Measurements from ENCODE around the gene RPL11. TPM values are rescaled to one million over a fixed set of nuclear protein-coding genes. Genes with fewer than 3 reads are reported as not detected.
A peak's percentile ranks its signal among the peaks of the same experiment; 100 is the strongest.

RPL11 gene
- total and polyA plus RNA-seq, 2 of the 8 experiments (the other 6 are each of a cell fraction or from before 2014, with no cell fraction given), result 1,192 to 1,426 TPM

DNA sequence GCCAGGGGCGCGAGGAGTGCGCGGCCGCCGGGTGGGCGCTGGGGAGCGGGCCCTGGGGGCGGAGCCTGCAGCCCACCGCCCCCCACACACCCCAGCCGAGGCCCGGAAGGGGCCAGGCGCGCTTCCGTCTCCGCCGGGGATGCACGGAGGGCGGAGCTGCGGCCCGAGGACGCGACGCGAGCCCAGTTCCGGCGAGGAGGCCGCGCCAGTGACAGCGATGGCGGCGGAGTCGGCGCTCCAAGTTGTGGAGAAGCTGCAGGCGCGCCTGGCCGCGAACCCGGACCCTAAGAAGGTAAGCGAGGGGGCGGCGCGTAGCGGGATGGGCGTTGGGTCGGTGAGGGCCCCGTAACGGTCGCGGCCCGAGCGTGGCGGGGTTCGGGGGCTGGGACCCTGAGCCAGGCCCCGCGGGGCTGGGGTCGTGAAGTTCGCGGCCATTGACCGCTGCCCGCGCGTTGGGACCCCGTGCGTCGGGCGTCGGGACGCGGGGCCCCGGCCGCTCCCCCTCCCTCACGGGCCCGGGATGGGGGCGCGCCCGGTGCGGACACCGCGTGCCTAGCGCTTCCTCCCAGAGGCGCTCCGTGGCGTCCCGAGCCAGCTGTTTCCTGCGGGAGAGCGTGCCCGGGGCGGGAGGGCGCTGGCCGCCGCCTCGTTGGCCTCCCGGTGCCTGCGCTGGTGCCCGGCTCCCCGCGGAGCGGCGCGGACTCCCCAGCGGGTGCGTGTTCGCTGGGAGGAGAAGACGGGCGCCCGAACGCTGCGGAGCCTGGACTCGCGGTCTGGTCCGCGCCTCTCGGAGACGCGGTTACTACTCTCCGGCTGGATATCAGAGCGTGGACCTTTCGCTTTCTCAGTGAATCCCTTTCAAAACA, 51.9 kb downstream of the RPL11 start, which contains the start of gene ELOA:
ELOA (plus strand) TSS at position 185 of the 866 bp plus-strand sequence; CDS start at position 218, 33 bp downstream.
- peak; percentile 23 to 85 for DNase-seq (ENCODE audit: low read depth in 1 of 2, low spot score in 2 of 2)
- Histone ChIP-seq H3K27me3 (replicated peaks in 1 of 4; ENCODE audit: control insufficient read depth in 3 of 4, extremely low read depth in 1 of 4, insufficient read depth in 3 of 4, low read length in 3 of 4) (no peaks in the 10 kb centered on the region), H3K4me3 (ENCODE audit: extremely low read depth in 1 of 4, insufficient read depth in 2 of 4, low read depth in 3 of 4, low read length in 4 of 4) (peak within 1 kb of the TSS; percentile 79 to 88 (median 84)), H2BK120ac (replicated peaks; ENCODE audit: low read depth, low read length) (no peak within 1 kb of the TSS), H3K4ac (replicated peaks; ENCODE audit: insufficient read length, low read depth, low read length) (peak within 1 kb of the TSS; percentile 76), H3K18ac (ENCODE audit: extremely low read depth, low read length) (peak within 1 kb of the TSS; percentile 93), H3K23me2 (ENCODE audit: low read depth, low read length) (peaks cover 4% of the 10 kb centered on the region; the same call in 1 of the 2 replicates), H3K56ac (replicated peaks; ENCODE audit: insufficient read length, low read depth, low read length) (peak within 1 kb of the TSS; percentile 88), H3K9me3 (ENCODE audit: insufficient read depth in 2 of 2, low read depth in 1 of 2, low read length in 1 of 2) (no peaks in the 10 kb centered on the region), H2BK12ac (ENCODE audit: low read depth, low read length) (no peak within 1 kb of the TSS), H3K4me2 (ENCODE audit: insufficient read depth in 1 of 2, low read depth in 2 of 2, low read length in 2 of 2) (peak within 1 kb of the TSS; percentile 76 to 79), H2BK15ac (ENCODE audit: low read length) (0 out of 2 replicates have a peak within 1 kb of the TSS, but pooled peaks have one; percentile 83), H2BK5ac (ENCODE audit: low read depth, low read length) (no peak within 1 kb of the TSS; the same call in 1 of the 2 replicates), H3K23ac (ENCODE audit: insufficient read length) (no peak within 1 kb of the TSS), H3K79me1 (ENCODE audit: low read depth, low read length) (peaks cover 4% of the 10 kb centered on the region; the same call in 1 of the 2 replicates), H3K79me2 (ENCODE audit: control insufficient read depth in 1 of 2, insufficient read depth in 2 of 2, low read length in 2 of 2) (peaks cover 19 to 49% of the 10 kb centered on the region in 2 experiments), H2AK5ac (ENCODE audit: low read depth, low read length) (no peak within 1 kb of the TSS), H3K4me1 (replicated peaks in 1 of 4; ENCODE audit: control insufficient read depth in 3 of 4, insufficient read depth in 4 of 4, low read length in 3 of 4) (peaks cover 3 to 10% (median 3%) of the 10 kb centered on the region in 4 experiments; a peak in 4 of 7 replicates), H3K9ac (replicated peaks in 1 of 4; ENCODE audit: extremely low read depth in 1 of 4, low read depth in 3 of 4, low read length in 3 of 4) (peak within 1 kb of the TSS; percentile 67 to 81 (median 74)), H3K27ac (ENCODE audit: low read depth, low read length) (peak within 1 kb of the TSS; percentile 61; the same call in 1 of the 2 replicates), H4K5ac (ENCODE audit: insufficient read length, low read depth, low read length) (peak within 1 kb of the TSS; percentile 91), H4K20me1 (replicated peaks in 1 of 2; ENCODE audit: control insufficient read depth in 1 of 2, insufficient read depth in 2 of 2, low read length in 2 of 2) (peaks cover 9 to 12% of the 10 kb centered on the region in 2 experiments), H4K8ac (ENCODE audit: extremely low read depth, insufficient read depth, low read length) (peak within 1 kb of the TSS; percentile 87), H3K36me3 (ENCODE audit: control insufficient read depth in 2 of 4, insufficient read depth in 4 of 4, low read length in 3 of 4) (peaks cover 0 to 6% (median 2%) of the 10 kb centered on the region in 4 experiments; a peak in 3 of 8 replicates), H2AFZ (ENCODE audit: low read length) (peak within 1 kb of the TSS; percentile 13; the same call in 1 of the 2 replicates), H4K91ac (replicated peaks; ENCODE audit: insufficient read length, low read length) (peak within 1 kb of the TSS; percentile 95), H2BK20ac (ENCODE audit: low read length) (no peak within 1 kb of the TSS), H3K14ac (ENCODE audit: insufficient read length) (no peak within 1 kb of the TSS)
- no peak for FAIRE-seq
- ChIA-PET POLR2A (ENCODE audit: partially characterized antibody) (interaction anchor here (0.6 to 13.6 kb wide), 26 partner anchors 9 to 785 kb away, joined by 3 to 190 read pairs (median 5); partner anchors contain the start of genes LYPLA2, RPL11 and SRSF10), CTCF (ENCODE audit: partially characterized antibody) (interaction anchor here (1.0 to 1.2 kb wide), 4 partner anchors 9 to 198 kb away, joined by 3 to 5 read pairs (median 4); partner anchors contain the start of gene RPL11)
- WGBS, 2 experiments (ENCODE audit: extremely low coverage in 1 of 2, insufficient coverage in 1 of 2, insufficient read length in 1 of 2, insufficient replicate concordance in 2 of 2, low coverage in 1 of 2, low lambda C conversion rate in 2 of 2, missing lambda C conversion rate in 1 of 2), result 2% methylated on average over 80 of the region's 119 CpGs; no CpG with 5 or more reads in 1 of the 2 experiments
- TF ChIP-seq SP2 (IDR thresholded peaks at IDR 0.05; ENCODE audit: low read length) (no peak), SIRT6 (IDR thresholded peaks at IDR 0.05; ENCODE audit: low read length) (no peak), EZH2 (IDR thresholded peaks at IDR 0.05; ENCODE audit: low read depth, low read length, severe bottlenecking) (no peak), SIN3A (conservative IDR thresholded peaks at IDR 0.05 in 1 of 2, IDR thresholded peaks at IDR 0.05 in 1 of 2; ENCODE audit: low read depth in 1 of 2, low read length in 2 of 2) (peak in 1 of 2 experiments; percentile 55; a peak in 1 of 4 replicates), TAF1 (IDR thresholded peaks at IDR 0.05; ENCODE audit: low read depth, low read length) (peak; percentile 69; the same call in 1 of the 2 replicates), SAP30 (IDR thresholded peaks at IDR 0.05; ENCODE audit: insufficient read depth, insufficient replicate concordance, low read length) (no peak), POLR2A (IDR thresholded peaks at IDR 0.05; ENCODE audit: control extremely low read depth in 1 of 2, low read depth in 2 of 2, low read length in 2 of 2) (peak; percentile 72 to 74; a peak in 2 of 3 replicates), CREB1 (IDR thresholded peaks at IDR 0.05) (peak; percentile 66; the same call in 1 of the 2 replicates), GABPA (IDR thresholded peaks at IDR 0.05; ENCODE audit: borderline replicate concordance, insufficient read depth, low read length) (peak; percentile 85)
- TF ChIP-seq, protein P1, sequence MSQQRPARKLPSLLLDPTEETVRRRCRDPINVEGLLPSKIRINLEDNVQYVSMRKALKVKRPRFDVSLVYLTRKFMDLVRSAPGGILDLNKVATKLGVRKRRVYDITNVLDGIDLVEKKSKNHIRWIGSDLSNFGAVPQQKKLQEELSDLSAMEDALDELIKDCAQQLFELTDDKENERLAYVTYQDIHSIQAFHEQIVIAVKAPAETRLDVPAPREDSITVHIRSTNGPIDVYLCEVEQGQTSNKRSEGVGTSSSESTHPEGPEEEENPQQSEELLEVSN (IDR thresholded peaks at IDR 0.05), result no peak

Measured in H1 (cell line).